ENCODE data around the gene ZMIZ1.
"Not testable (repeated sequence)": the region's sequence is repeated elsewhere in the genome, so short reads cannot be mapped to it uniquely, and the experiment has no call there.

ZMIZ1 gene

DNA sequence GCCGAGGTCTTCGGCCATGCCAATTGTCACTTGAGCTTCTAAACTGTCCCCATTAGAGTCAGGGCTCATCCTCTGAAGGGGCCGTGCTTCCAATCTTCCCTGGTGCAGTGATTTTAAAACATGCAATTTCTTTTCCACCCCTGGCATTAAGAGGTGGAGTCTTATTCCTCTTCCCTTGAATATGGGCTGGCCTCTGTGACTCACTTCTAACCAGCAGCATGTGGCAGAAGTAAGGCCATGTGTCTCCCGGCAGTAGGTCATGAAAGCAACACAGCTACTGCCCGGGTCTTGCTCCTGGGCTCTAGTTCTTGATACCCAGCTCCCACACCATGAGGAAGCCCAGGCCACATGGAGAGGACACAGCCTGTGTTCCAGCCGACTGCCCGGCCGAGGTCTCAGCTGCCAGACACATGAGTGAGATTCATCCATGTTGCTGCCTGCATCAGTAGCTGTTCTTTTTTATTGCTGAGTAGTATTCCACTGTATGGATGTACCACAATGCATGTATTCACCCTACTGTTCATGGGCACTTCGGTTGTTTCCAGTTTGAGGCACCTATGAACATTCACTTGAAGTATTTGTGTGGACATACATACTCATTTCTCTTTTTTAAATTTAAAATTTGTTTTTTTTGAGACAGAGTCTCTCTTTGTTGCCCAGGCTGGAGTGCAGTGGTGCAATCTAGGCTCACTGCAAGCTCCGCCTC lies 264.0 kb downstream of the ZMIZ1 start:
- DNase-seq = not testable (repeated sequence)

GRCh38 chr10:79333513-79333912 lies 264.7 kb downstream of the ZMIZ1 start:
- DNase-seq = peak in 1 of 2 donors; percentile 20

- no peak for DNase-seq
Measured at GRCh38 chr10:79334573-79334972, 265.8 kb downstream of the ZMIZ1 start.

DNA sequence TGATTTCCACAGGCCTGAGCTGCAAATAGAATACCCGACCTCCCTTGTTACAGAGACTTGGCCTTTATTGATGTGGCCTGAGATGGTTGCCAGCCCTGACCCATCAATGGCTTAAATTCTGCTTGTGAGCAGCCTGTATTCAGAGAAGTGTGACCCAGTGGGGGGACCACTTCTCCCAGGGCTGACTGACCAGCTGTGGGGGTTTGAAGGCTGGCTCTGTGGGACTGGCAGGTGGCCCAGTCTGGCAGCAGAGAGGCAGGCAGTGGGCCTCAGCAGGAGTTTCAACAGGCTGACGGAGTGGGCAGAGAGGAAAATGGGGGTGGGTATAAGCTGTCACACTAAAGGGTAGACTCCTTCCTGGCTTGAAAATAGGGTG lies 266.3 kb downstream of the ZMIZ1 start:
- no peak for DNase-seq

DNA sequence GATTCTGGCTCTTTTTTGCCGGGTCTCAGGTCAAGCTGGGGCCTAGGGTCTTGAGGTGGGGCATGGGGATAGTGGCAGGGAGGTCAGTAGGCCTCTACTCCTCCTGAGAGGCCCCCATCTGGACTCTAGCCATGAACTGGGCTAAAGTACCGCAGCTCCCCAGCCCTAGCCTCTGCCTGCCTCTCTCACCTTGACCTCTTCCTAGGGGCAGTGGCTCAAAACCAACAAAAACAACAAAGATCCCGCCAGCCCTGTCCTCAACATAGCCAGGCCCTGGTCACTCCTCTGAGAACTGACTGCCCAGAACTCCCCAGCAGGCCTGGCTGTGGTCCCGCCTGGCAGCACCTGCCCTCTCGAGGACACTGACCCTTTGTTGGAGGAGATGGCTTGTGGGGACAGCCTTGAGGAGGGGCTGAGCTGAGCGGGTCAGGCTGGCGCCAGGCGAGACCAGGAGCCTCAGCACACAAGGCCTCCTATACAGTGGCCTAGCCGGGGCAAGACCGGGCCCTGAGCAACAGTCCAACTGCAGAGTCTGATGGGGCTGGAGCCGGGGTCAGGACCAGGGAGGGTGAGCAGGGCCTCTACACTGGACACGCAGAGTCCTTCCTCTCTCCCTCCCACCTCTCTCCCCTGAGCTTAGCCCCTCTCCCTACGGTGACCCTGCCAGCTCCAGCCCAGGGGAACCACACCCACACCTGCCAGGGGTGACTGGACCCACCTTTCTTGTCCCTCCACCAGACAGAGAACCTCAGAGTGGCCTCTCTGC lies 266.9 kb downstream of the ZMIZ1 start:
- DNase-seq = no peak

GRCh38 chr10:79336276-79336675 lies 267.5 kb downstream of the ZMIZ1 start:
- DNase-seq = no peak

DNA sequence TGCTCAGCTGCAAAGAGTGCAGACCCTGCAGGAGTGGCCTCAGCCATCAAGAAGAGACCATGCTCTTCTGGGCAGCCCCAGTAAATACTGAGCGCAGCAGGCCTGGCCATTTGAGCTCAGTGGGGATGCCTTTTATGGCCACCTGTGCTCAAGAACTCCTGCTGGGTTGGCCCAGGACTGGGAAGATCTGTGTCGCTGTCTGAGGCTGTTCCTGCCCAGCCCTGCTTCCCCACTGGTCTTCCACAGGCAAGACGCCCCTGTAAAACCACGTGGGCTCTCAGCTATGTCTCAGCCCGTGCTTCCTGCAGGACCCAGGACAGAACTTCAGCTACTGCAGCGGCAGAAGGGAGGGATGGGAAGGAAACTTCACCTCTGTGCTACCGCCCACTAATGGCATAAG lies 268.0 kb downstream of the ZMIZ1 start:
- DNase-seq = no peak

GRCh38 chr10:79337783-79338469 lies 269.2 kb downstream of the ZMIZ1 start:
- DNase-seq = not testable (repeated sequence)

DNA sequence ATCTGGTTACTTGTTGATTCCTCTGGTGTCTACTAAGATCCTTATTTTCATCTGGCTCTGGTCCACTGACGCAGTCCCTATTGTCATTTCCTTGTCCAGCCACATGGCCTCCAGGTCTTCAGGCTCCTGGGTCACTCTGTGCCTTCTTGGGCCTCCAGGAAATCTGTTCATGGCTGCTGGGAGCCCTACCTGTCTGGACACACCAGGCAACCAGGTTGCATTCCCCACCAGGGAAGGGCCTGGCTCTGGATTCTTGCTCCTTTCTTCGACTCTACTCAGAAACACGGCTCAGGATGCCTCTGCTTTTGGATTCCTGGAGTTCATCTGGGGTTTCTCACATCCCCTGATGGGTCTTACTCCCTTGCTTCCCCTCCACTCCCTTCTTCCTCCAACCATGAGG lies 270.5 kb downstream of the ZMIZ1 start:
- no peak for DNase-seq

GRCh38 chr10:79340646-79341244 lies 272.0 kb downstream of the ZMIZ1 start:
- DNase-seq = no peak

GRCh38 chr10:79342295-79342761 lies 273.6 kb downstream of the ZMIZ1 start:
- DNase-seq = no peak

GRCh38 chr10:79342811-79343561 lies 274.2 kb downstream of the ZMIZ1 start:
- no peak for DNase-seq

GRCh38 chr10:79344502-79345195 lies 275.9 kb downstream of the ZMIZ1 start:
- no peak for DNase-seq

GRCh38 chr10:79345241-79346011 lies 276.7 kb downstream of the ZMIZ1 start:
- DNase-seq = peak; percentile 31 to 51

DNA sequence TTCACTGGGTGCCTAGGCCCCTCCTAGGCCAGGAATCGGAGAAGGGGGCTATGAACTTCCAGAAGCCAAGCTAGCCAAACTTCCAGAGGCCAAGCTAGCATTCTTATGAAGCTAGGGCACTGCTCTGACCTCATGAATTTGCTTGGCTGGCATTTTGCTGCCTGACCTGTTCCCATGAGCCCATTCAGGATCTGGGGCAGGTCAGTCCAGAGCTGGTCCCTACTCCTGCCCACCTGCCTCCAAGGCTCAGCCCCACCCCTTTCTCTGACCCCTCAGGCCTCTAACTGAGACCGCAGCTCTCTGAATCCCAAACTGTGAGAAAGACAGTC lies 277.2 kb downstream of the ZMIZ1 start:
- DNase-seq = no peak

- DNase-seq = no peak
Measured at GRCh38 chr10:79346388-79347225, 277.8 kb downstream of the ZMIZ1 start.

DNA sequence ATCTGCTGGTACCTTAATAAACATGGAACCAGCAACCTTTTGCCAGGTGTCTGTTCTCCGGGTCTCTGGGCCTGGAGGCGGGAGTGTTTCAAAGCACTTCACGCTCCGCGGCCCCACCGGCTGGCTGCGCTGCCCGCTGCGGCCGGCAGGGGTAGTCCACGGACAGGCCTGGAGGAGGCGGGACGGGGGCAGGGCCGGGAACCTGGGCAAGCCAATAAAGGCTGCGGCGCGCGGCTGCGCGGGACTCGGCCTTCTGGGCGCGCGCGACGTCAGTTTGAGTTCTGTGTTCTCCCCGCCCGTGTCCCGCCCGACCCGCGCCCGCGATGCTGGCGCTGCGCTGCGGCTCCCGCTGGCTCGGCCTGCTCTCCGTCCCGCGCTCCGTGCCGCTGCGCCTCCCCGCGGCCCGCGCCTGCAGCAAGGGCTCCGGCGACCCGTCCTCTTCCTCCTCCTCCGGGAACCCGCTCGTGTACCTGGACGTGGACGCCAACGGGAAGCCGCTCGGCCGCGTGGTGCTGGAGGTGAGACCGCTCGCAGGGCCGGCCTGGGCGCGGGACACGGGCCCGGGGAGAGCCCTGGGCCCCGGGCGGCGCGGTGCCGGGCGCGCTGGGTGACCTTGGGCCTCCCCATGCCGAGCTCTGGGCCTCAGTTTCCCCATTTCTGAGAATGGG lies 278.6 kb downstream of the ZMIZ1 start, which contains the start of gene PPIF:
TSS of gene PPIF (plus strand) at position 244 of the 668 bp plus-strand sequence. CDS start at position 324, 80 bp downstream.
- DNase-seq = peak; percentile 88 to 98

DNA sequence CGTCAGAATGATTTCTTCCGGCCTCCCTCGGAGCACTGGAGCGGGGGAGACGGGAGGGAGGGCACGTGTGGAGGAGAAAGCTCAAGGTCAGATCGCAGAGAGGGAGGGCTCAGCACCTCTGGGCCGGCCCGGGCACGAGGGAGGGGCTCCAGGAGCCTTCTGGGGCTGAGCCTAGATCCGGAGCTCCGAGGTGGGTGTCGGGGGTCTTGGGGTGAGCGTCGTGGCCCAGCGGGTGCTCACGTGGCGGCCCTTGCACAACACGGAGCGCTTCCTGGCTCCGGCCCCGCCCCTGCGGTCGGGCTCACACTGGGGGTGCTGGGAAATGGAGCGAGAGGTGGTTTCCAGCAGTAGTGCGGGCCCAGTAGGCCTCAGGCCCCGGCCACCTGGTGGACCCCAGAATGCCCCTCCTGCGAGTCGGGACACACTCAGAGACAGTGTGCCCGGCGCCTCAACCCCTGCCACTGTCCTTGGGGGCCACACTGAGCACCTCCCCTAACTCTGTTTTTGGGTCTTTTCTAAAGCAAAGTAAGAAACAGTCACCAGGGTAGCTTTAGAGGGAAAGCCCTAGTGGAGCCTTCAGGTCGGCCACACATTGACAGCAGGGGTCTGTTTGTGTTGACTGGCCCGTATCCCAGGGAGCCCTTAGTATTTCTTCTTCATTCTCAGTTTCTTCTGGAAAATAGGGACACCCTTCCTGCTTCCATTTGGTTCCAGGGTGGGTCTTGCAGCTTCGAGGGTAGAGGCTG lies 279.3 kb downstream of the ZMIZ1 start:
- DNase-seq = peak; percentile 72 to 75

- no peak for DNase-seq
Measured at GRCh38 chr10:79348640-79348988, 279.8 kb downstream of the ZMIZ1 start.

Data from inflammatory macrophage treated with lipopolysaccharide for 1 hour (primary cell).